Measurements from ENCODE around the gene RTN4RL1. TPM values are rescaled to one million over a fixed set of nuclear protein-coding genes. Genes with fewer than 3 reads are reported as not detected.
A peak's percentile ranks its signal among the peaks of the same experiment; 100 is the strongest.

RTN4RL1 gene
- total RNA-seq, 1 donor from 2014 or later = 4.0 TPM

DNA sequence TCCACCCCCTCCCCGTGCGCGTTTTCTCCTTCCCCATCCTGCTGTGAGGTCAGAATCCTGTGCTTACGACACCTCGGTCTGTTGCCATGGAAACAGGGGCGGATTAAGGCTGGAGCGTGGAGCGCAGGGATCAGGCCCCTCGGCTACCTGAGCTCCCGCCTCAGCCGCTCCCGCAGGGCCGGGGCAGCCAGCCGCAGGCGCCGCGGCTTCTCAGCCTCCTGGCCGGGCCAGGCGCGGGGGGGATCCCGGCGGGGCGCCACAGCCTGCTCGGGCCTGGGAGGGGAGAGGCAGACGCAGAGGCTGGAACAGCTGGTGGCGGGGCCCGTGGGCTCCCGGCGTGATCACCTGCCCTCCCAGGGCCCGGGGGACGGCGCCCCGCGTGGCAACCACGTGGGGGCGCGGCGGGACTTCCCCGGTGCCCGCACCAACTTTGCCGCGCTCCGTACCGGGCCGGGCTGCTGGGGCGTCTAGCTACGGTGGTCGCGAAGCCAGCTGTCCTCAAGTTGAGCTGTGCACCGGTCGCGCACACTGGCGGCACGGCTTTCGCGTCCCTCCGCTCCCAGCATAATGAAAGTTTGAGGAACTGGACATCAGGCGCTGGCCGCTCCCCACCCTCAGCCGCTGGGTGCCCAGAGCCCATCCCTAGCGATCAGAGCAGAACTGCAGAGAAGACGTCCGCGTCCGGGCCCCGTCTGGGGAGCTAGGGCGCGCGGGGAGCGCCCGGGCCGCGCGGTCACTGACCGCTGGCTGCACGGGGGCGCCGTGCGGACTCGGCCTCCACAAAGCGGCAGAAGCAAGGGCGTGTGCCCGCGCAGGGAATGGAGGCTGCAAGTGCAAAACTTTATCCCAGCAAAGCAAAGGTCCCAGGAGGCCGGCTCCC, 1.2 kb downstream of the RTN4RL1 start:
- no peak for DNase-seq
- peak overlapping the region; percentile 16 for H3K27ac ChIP-seq (replicated peaks)
- peaks cover 43% of the 10 kb centered on the region for H3K4me1 ChIP-seq
- H3K27me3 ChIP-seq (ENCODE audit: low read depth) = peaks cover 56% of the 10 kb centered on the region
- peak overlapping the region; percentile 77 for H3K4me3 ChIP-seq
- TF ChIP-seq, protein P1, sequence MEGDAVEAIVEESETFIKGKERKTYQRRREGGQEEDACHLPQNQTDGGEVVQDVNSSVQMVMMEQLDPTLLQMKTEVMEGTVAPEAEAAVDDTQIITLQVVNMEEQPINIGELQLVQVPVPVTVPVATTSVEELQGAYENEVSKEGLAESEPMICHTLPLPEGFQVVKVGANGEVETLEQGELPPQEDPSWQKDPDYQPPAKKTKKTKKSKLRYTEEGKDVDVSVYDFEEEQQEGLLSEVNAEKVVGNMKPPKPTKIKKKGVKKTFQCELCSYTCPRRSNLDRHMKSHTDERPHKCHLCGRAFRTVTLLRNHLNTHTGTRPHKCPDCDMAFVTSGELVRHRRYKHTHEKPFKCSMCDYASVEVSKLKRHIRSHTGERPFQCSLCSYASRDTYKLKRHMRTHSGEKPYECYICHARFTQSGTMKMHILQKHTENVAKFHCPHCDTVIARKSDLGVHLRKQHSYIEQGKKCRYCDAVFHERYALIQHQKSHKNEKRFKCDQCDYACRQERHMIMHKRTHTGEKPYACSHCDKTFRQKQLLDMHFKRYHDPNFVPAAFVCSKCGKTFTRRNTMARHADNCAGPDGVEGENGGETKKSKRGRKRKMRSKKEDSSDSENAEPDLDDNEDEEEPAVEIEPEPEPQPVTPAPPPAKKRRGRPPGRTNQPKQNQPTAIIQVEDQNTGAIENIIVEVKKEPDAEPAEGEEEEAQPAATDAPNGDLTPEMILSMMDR (IDR thresholded peaks at IDR 0.05; ENCODE audit: borderline replicate concordance) = no peak
- no peaks in the 10 kb centered on the region for H3K9me3 ChIP-seq (replicated peaks)
- H3K36me3 ChIP-seq = no peaks in the 10 kb centered on the region
- intact Hi-C loops (cut with micrococcal nuclease) = loop anchor here (10.0 kb wide), 1 partner anchor 109 kb away; no protein-coding TSS in a partner anchor

DNA sequence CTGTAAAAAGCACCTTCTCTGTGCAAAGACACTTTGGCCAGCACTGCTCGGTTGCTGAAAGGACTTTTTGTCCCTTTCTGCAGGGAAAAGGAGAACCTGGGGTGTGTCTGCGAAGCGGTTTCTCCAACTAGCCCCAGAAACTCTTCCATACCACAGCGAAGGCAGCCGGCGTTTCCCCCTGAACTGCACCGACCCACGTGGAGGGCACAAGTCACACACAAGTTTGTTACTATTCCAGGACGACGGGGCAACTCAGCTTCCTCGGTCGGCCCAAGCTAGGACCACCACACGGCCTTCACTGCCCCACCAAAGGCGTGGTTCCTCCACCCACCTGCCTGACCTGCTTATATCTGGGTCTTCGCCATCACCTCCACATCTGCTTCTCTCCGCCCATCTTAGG, 1.9 kb downstream of the RTN4RL1 start:
- Histone ChIP-seq H3K27me3 (ENCODE audit: low read depth) (peaks cover 49% of the 10 kb centered on the region), H3K9me3 (replicated peaks) (no peaks in the 10 kb centered on the region), H3K27ac (replicated peaks) (no peak overlapping the region), H3K36me3 (no peaks in the 10 kb centered on the region), H3K4me1 (peaks cover 43% of the 10 kb centered on the region), H3K4me3 (peak overlapping the region; percentile 77)
- DNase-seq = no peak
- TF ChIP-seq, protein P1 (IDR thresholded peaks at IDR 0.05; ENCODE audit: borderline replicate concordance) = no peak
- intact Hi-C loops (cut with micrococcal nuclease) = loop anchor here (10.0 kb wide), 1 partner anchor 108 kb away; no protein-coding TSS in a partner anchor

DNA sequence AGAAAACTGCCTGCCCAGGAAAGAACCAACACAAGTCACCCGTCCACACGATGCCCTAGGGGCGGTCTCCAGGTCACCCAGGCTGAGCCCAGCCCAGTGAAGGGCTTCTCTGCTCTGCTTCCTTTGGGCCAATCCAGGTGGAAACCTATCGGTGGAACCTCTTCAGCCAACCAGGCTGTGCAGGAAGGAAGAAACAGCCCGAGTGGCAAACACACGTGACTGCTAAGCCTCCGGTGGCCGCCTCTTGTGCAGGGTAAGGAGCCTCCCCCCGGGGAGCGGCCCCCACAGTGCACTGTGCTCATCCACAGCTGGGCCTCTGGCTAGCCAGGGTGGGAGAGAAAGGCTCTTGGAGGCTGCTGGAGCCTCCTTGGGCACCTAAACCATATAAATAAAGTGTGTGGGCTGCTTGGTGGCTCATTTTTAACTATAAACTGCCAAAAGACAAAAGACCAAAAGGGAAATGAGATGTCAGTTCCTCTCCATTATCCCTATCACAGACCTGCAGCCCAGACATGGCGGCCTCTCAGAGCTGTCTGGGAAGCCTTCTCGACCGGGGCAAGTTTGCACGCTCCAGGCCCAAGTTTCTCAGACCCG, 2.4 kb downstream of the RTN4RL1 start:
- DNase-seq = no peak
- peaks cover 48% of the 10 kb centered on the region for H3K27me3 ChIP-seq (ENCODE audit: low read depth)
- no peak overlapping the region for H3K4me3 ChIP-seq
- intact Hi-C loops (cut with micrococcal nuclease) = loop anchor here (10.0 kb wide), 1 partner anchor 108 kb away; no protein-coding TSS in a partner anchor
- TF ChIP-seq, protein P1 (IDR thresholded peaks at IDR 0.05; ENCODE audit: borderline replicate concordance) = no peak
- H3K4me1 ChIP-seq = peaks cover 43% of the 10 kb centered on the region
- no peak overlapping the region for H3K27ac ChIP-seq (replicated peaks)
- H3K36me3 ChIP-seq = no peaks in the 10 kb centered on the region
- no peaks in the 10 kb centered on the region for H3K9me3 ChIP-seq (replicated peaks)

DNA sequence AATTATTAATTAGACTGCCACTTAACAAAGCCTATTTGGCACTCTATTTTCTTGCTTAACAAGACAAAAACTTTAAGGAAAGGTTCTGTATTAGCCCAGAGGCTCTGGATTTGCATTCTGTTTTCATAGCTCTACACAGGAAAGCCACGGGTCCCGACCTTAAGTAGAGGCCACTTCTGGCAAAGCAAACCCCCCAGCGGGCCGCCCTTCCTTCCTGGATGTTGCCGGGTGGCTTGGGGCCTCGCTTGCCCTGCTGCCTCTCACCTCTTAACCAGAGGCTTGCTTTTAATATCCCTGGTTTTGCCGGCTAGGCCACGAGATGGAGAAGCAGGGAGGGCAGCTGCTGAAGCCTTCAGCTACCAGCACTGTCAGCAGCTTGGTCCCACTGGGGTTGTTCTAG, 4.4 kb downstream of the RTN4RL1 start:
- Histone ChIP-seq H3K9me3 (replicated peaks) (no peaks in the 10 kb centered on the region), H3K27ac (replicated peaks) (peak overlapping the region; percentile 45), H3K4me3 (no peak overlapping the region), H3K4me1 (peaks cover 37% of the 10 kb centered on the region), H3K27me3 (ENCODE audit: low read depth) (peaks cover 31% of the 10 kb centered on the region), H3K36me3 (no peaks in the 10 kb centered on the region)
- DNase-seq = no peak
- intact Hi-C loops (cut with micrococcal nuclease) = loop anchor here (10.0 kb wide), 1 partner anchor 106 kb away; no protein-coding TSS in a partner anchor
- TF ChIP-seq, protein P1 (IDR thresholded peaks at IDR 0.05; ENCODE audit: borderline replicate concordance) = no peak

DNA sequence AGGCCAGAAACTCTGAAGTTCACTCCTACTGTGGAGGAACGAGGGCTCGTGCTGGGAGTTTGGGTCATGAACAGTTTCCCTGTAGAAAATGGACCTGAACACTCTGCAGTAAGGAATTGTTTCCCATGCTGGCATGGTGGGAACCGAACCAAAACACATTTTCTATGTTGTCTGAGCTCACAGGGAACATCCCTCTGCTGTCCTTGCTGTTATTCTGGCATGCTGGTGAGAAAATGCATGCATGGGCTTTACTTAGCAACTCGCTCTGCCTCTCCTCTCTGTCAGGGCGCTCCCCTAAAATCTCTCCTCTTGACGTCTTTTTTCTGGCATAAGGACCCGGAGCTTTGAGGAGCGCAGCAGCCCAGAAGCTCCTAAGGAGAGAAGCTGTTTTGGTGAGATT, 5.4 kb downstream of the RTN4RL1 start:
- no peak for DNase-seq
- Histone ChIP-seq H3K27ac (replicated peaks) (no peak overlapping the region), H3K4me3 (no peak overlapping the region), H3K9me3 (replicated peaks) (no peaks in the 10 kb centered on the region), H3K27me3 (ENCODE audit: low read depth) (peaks cover 21% of the 10 kb centered on the region), H3K4me1 (peaks cover 35% of the 10 kb centered on the region), H3K36me3 (no peaks in the 10 kb centered on the region)
- intact Hi-C loops (cut with micrococcal nuclease) = loop anchor here (10.0 kb wide), 1 partner anchor 105 kb away; no protein-coding TSS in a partner anchor
- TF ChIP-seq, protein P1 (IDR thresholded peaks at IDR 0.05; ENCODE audit: borderline replicate concordance) = no peak
